Activated CD8-positive, alpha-beta memory T cell treated with anti-CD3 and anti-CD28 coated beads, Interleukin-2, amount 10 ng/mL, durations not matched to agents 7 days and 5 days (primary cell): ENCODE data around the gene FHOD3. TPM values are rescaled to one million over a fixed set of nuclear protein-coding genes. Genes with fewer than 3 reads are reported as not detected.
A peak's percentile ranks its signal among the peaks of the same experiment; 100 is the strongest.
"Not testable (repeated sequence)": the region's sequence is repeated elsewhere in the genome, so short reads cannot be mapped to it uniquely, and the experiment has no call there.

Experiments used
- ATAC-seq: fragments of 150-1000 bp; cut with Tn5 transposase; one replicate; pipeline ENCODE4 v1.10.0; 2021; ENCODE audit warnings: moderate library complexity
- CTCF ChIA-PET: fragments of 350-600 bp; sonication (Branson Sonifier 250); formaldehyde crosslinking; loops from one replicate; lab custom pipeline; 2021; ENCODE audit warnings: antibody characterized with exemption; lab: Charles Lee
- DNase-seq: peaks from one replicate; pipeline ENCODE4 v3.0.0-alpha.2; 2020
- H3K27ac Mint-ChIP-seq: one replicate; pipeline ENCODE4 v1.8.0; 2021; ENCODE audit warnings: mild to moderate bottlenecking, mixed read lengths
- H3K27me3 Mint-ChIP-seq: one replicate; pipeline ENCODE4 v1.8.0; 2021; ENCODE audit warnings: mixed read lengths
- H3K36me3 Mint-ChIP-seq: one replicate; pipeline ENCODE4 v1.8.0; 2021; ENCODE audit warnings: mild to moderate bottlenecking, mixed read lengths
- H3K4me1 Mint-ChIP-seq: one replicate; pipeline ENCODE4 v1.8.0; 2021; ENCODE audit warnings: mixed read lengths
- H3K4me3 Mint-ChIP-seq: one replicate; pipeline ENCODE4 v1.8.0; 2021; ENCODE audit warnings: mild to moderate bottlenecking, moderate library complexity, mixed read lengths
- H3K9me3 Mint-ChIP-seq: one replicate; pipeline ENCODE4 v1.8.0; 2022; ENCODE audit warnings: low read depth, mixed read lengths
- total RNA-seq, 2 experiments: library from RNA; stranded (reverse); gene quantifications; one replicate each; pipeline ENCODE4 v1.2.3, GENCODE V29; 2021

FHOD3 gene
- total RNA-seq, 2 experiments from 2014 or later = not detected

GRCh38 chr18:36792634-36793283 is 495.2 kb downstream of the FHOD3 start:
- Mint-ChIP-seq H3K36me3 (peaks cover 70% of the 10 kb centered on the region), H3K27me3 (no peaks in the 10 kb centered on the region), H3K9me3 (peaks cover 2% of the 10 kb centered on the region), H3K4me1 (no peaks in the 10 kb centered on the region), H3K27ac (no peak overlapping the region), H3K4me3 (no peak overlapping the region)
- DNase-seq (no peak), ATAC-seq (no peak)
- CTCF ChIA-PET = no interaction called here

- Mint-ChIP-seq H3K4me3 (no peak overlapping the region), H3K27me3 (no peaks in the 10 kb centered on the region), H3K36me3 (peaks cover 62% of the 10 kb centered on the region), H3K9me3 (no peaks in the 10 kb centered on the region), H3K27ac (no peak overlapping the region), H3K4me1 (no peaks in the 10 kb centered on the region)
- CTCF ChIA-PET = no interaction called here
- ATAC-seq = no peak
- no peak for DNase-seq
Observed at GRCh38 chr18:36798738-36799473, 501.4 kb downstream of the FHOD3 start.

- Mint-ChIP-seq H3K36me3 (peaks cover 56% of the 10 kb centered on the region), H3K27ac (no peak overlapping the region), H3K9me3 (no peaks in the 10 kb centered on the region), H3K4me1 (peaks cover 4% of the 10 kb centered on the region), H3K27me3 (no peaks in the 10 kb centered on the region), H3K4me3 (no peak overlapping the region)
- CTCF ChIA-PET = no interaction called here
- DNase-seq (no peak), ATAC-seq (no peak)
Observed at GRCh38 chr18:36805105-36805504, 507.6 kb downstream of the FHOD3 start.

- peaks cover 40% of the 10 kb centered on the region for H3K36me3 Mint-ChIP-seq
- peaks cover 11% of the 10 kb centered on the region for H3K4me1 Mint-ChIP-seq
- no peaks in the 10 kb centered on the region for H3K9me3 Mint-ChIP-seq
- DNase-seq = no peak
- no peak overlapping the region for H3K27ac Mint-ChIP-seq
- CTCF ChIA-PET = interaction anchor here (1.5 to 2.1 kb wide), 2 partner anchors 121 to 128 kb away, joined by 3 to 6 read pairs; no protein-coding TSS in a partner anchor
- no peaks in the 10 kb centered on the region for H3K27me3 Mint-ChIP-seq
- ATAC-seq = no peak
- H3K4me3 Mint-ChIP-seq = no peak overlapping the region
Observed at GRCh38 chr18:36808681-36809080, 511.2 kb downstream of the FHOD3 start.

GRCh38 chr18:36809590-36810381 is 512.3 kb downstream of the FHOD3 start:
- CTCF ChIA-PET = interaction anchor here (1.3 to 3.5 kb wide), 3 partner anchors 19 to 122 kb away, joined by 6 to 15 read pairs (median 7); partner anchors contain the start of genes KIAA1328 and TPGS2
- no peaks in the 10 kb centered on the region for H3K9me3 Mint-ChIP-seq
- no peaks in the 10 kb centered on the region for H3K27me3 Mint-ChIP-seq
- H3K4me3 Mint-ChIP-seq = no peak overlapping the region
- DNase-seq (peak; percentile 49), ATAC-seq (peak; percentile 94)
- H3K4me1 Mint-ChIP-seq = peaks cover 18% of the 10 kb centered on the region
- peak overlapping the region; percentile 45 for H3K27ac Mint-ChIP-seq
- peaks cover 36% of the 10 kb centered on the region for H3K36me3 Mint-ChIP-seq

GRCh38 chr18:36811430-36811829 is 513.9 kb downstream of the FHOD3 start:
- H3K4me1 Mint-ChIP-seq = peaks cover 18% of the 10 kb centered on the region
- H3K27ac Mint-ChIP-seq = no peak overlapping the region
- no peaks in the 10 kb centered on the region for H3K9me3 Mint-ChIP-seq
- H3K27me3 Mint-ChIP-seq = no peaks in the 10 kb centered on the region
- peaks cover 32% of the 10 kb centered on the region for H3K36me3 Mint-ChIP-seq
- H3K4me3 Mint-ChIP-seq = no peak overlapping the region
- CTCF ChIA-PET = interaction anchor here (1.3 to 3.5 kb wide), 4 partner anchors 12 to 123 kb away, joined by 4 to 15 read pairs (median 6); partner anchors contain the start of genes KIAA1328 and TPGS2
- ATAC-seq = no peak
- DNase-seq = no peak

GRCh38 chr18:36811955-36812354 is 514.4 kb downstream of the FHOD3 start:
- DNase-seq = no peak
- H3K4me3 Mint-ChIP-seq = no peak overlapping the region
- no peaks in the 10 kb centered on the region for H3K27me3 Mint-ChIP-seq
- no peaks in the 10 kb centered on the region for H3K9me3 Mint-ChIP-seq
- H3K4me1 Mint-ChIP-seq = peaks cover 18% of the 10 kb centered on the region
- ATAC-seq = no peak
- no peak overlapping the region for H3K27ac Mint-ChIP-seq
- H3K36me3 Mint-ChIP-seq = peaks cover 32% of the 10 kb centered on the region
- CTCF ChIA-PET = interaction anchor here (1.6 to 3.5 kb wide), 3 partner anchors 12 to 124 kb away, joined by 4 to 15 read pairs (median 5); partner anchors contain the start of genes KIAA1328 and TPGS2

GRCh38 chr18:36812678-36813077 is 515.2 kb downstream of the FHOD3 start:
- no peak for DNase-seq
- Mint-ChIP-seq H3K27ac (no peak overlapping the region), H3K36me3 (peaks cover 30% of the 10 kb centered on the region), H3K9me3 (no peaks in the 10 kb centered on the region), H3K4me1 (peaks cover 18% of the 10 kb centered on the region), H3K27me3 (no peaks in the 10 kb centered on the region), H3K4me3 (no peak overlapping the region)
- CTCF ChIA-PET = interaction anchor here (1.6 to 3.5 kb wide), 2 partner anchors 16 to 125 kb away, joined by 4 to 15 read pairs; partner anchors contain the start of genes KIAA1328 and TPGS2
- ATAC-seq = no peak

- no peak overlapping the region for H3K27ac Mint-ChIP-seq
- peaks cover 33% of the 10 kb centered on the region for H3K36me3 Mint-ChIP-seq
- no peaks in the 10 kb centered on the region for H3K9me3 Mint-ChIP-seq
- CTCF ChIA-PET = interaction anchor here (1.2 to 3.5 kb wide), 3 partner anchors 16 to 125 kb away, joined by 3 to 15 read pairs (median 4); partner anchors contain the start of genes KIAA1328 and TPGS2
- no peak for DNase-seq
- peaks cover 18% of the 10 kb centered on the region for H3K4me1 Mint-ChIP-seq
- no peaks in the 10 kb centered on the region for H3K27me3 Mint-ChIP-seq
- ATAC-seq = no peak
- no peak overlapping the region for H3K4me3 Mint-ChIP-seq
Observed at GRCh38 chr18:36813101-36813775, 515.7 kb downstream of the FHOD3 start.

- H3K9me3 Mint-ChIP-seq = no peaks in the 10 kb centered on the region
- DNase-seq (no peak), ATAC-seq (no peak)
- no peaks in the 10 kb centered on the region for H3K27me3 Mint-ChIP-seq
- H3K36me3 Mint-ChIP-seq = peaks cover 33% of the 10 kb centered on the region
- H3K27ac Mint-ChIP-seq = peak overlapping the region; percentile 19
- H3K4me1 Mint-ChIP-seq = peaks cover 18% of the 10 kb centered on the region
- CTCF ChIA-PET = interaction anchor here (1.2 kb wide), 1 partner anchor 126 kb away, joined by 3 read pairs; no protein-coding TSS in a partner anchor
- no peak overlapping the region for H3K4me3 Mint-ChIP-seq
Observed at GRCh38 chr18:36813824-36814223, 516.3 kb downstream of the FHOD3 start.

GRCh38 chr18:36814994-36815393 is 517.5 kb downstream of the FHOD3 start:
- Mint-ChIP-seq H3K36me3 (peaks cover 35% of the 10 kb centered on the region), H3K4me3 (no peak overlapping the region), H3K9me3 (no peaks in the 10 kb centered on the region), H3K27me3 (no peaks in the 10 kb centered on the region), H3K27ac (no peak overlapping the region), H3K4me1 (peaks cover 15% of the 10 kb centered on the region)
- CTCF ChIA-PET = no interaction called here
- DNase-seq (no peak), ATAC-seq (no peak)

- not testable (repeated sequence) for H3K4me3 Mint-ChIP-seq, H3K9me3 Mint-ChIP-seq, H3K27ac Mint-ChIP-seq, H3K27me3 Mint-ChIP-seq, DNase-seq, ATAC-seq
- H3K36me3 Mint-ChIP-seq = peaks cover 39% of the 10 kb centered on the region
- peaks cover 15% of the 10 kb centered on the region for H3K4me1 Mint-ChIP-seq
- CTCF ChIA-PET = interaction anchor here (0.7 kb wide), 1 partner anchor 128 kb away, joined by 3 read pairs; no protein-coding TSS in a partner anchor
Observed at GRCh38 chr18:36816096-36816495, 518.6 kb downstream of the FHOD3 start.
